HG03108 (cell line): ENCODE measurements around the gene VN1R5.

ENCODE experiments used
- ATAC-seq: cut with Tn5 transposase; IDR thresholded peaks from one replicate; pipeline ENCODE4 v1.9.1; 2021; ENCODE audit warnings: moderate library complexity; ENCODE audit not compliant: unreplicated experiment

The VN1R5 gene

GRCh38 chr1:247299723-247300381 lies 44.0 kb downstream of the VN1R5 start:
- ATAC-seq = no peak

- no peak for ATAC-seq
Measured at GRCh38 chr1:247300491-247301175, 44.8 kb downstream of the VN1R5 start.

GRCh38 chr1:247301176-247301540 lies 45.3 kb downstream of the VN1R5 start:
- ATAC-seq = no peak

GRCh38 chr1:247303216-247303615 lies 47.3 kb downstream of the VN1R5 start:
- no peak for ATAC-seq

- no peak for ATAC-seq
Measured at GRCh38 chr1:247304031-247304430, 48.2 kb downstream of the VN1R5 start.
